Ovary (tissue), 9 donors: Measurements from ENCODE around the gene KRTAP5-6. TPM values are rescaled to one million over a fixed set of nuclear protein-coding genes. Genes with fewer than 3 reads are reported as not detected.

Experiments
- DNase-seq, 5 donors: peaks; one replicate each; pipeline ENCODE4 v3.0.0-alpha.2; 2019 to 2020
- H3K27ac ChIP-seq, 2 donors: fragments of 200-600 bp; one replicate each; pipeline versions ENCODE4 v1.5.1 to v1.8.0; 2019 to 2022
- H3K27me3 ChIP-seq: fragments of 200-600 bp; one replicate; pipeline ENCODE4 v1.8.0; 2022
- H3K36me3 ChIP-seq: fragments of 200-600 bp; sonication (generic); one replicate; pipeline ENCODE4 v1.5.1; 2019
- H3K4me1 ChIP-seq: one replicate; pipeline ENCODE4 v1.8.1; 2013; ENCODE audit warnings: mild to moderate bottlenecking, moderate library complexity; ENCODE audit not compliant: insufficient read depth
- H3K4me3 ChIP-seq: fragments of 200-600 bp; sonication (generic); one replicate; pipeline ENCODE4 v1.5.1; 2017
- H3K9me3 ChIP-seq, 2 donors: fragments of 200-600 bp in 1 of 2; sonication (generic) in 1 of 2; one replicate each; pipeline versions ENCODE4 v1.5.1 to v1.8.1; 2013 to 2019; ENCODE audit warnings: mild to moderate bottlenecking in 1 of 2, moderate library complexity in 1 of 2
- EP300 ChIP-seq: sonication (generic); formaldehyde crosslinking; IDR thresholded peaks from one replicate; pipeline ENCODE4 v1.6.1; 2017; ENCODE audit warnings: antibody characterized with exemption
- POLR2A ChIP-seq: fragments of 450-650 bp; IDR thresholded peaks from one replicate; pipeline ENCODE4 v1.6.1; 2017; ENCODE audit warnings: antibody characterized with exemption, mild to moderate bottlenecking, moderate library complexity
- WGBS, 3 donors: extraction: QIAGEN DNeasy Blood & Tissue Kit in 1 of 3; methylation state at CpG; one replicate each; pipeline versions ENCODE4 v1.1.5 to v1.1.7; 2013 to 2017; 5-methylcytosine and 5-hydroxymethylcytosine counted together
- intact Hi-C, 4 donors: fragments of 100-400 bp; cut with DNase I; formaldehyde crosslinking; loops; one replicate each; pipeline versions ENCODE4 v1.11.0 to v1.15.1; 2022 to 2023
- polyA plus RNA-seq, 2 donors: library from polyadenylated mRNA; stranded (reverse); fragments of 200-250 nt in 1 of 2; fragments of 350-450 nt in 1 of 2; fragmentation: Illumina TruSeq in 1 of 2; extraction: RNeasy Lipid Tissue Mini Kit (QIAGEN cat#74804) in 1 of 2; gene quantifications; one replicate each; pipeline ENCODE4 v1.2.3, GENCODE V29; 2013 to 2014
- total RNA-seq, 7 donors: library from RNA; depleted of rRNA in 2 of 7; stranded (reverse); fragments of >200 nt in 2 of 7; fragmentation: NEBNext Ultra II Directional in 3 of 7; extraction: Animal tissue kit (Norgen Biotek cat#: 25700) in 3 of 7; gene quantifications; one replicate each; pipeline versions ENCODE4 v1.1.0 to v1.2.4, GENCODE V29; 2016 to 2023
- TF ChIP-seq, protein P1 (sequence below), 3 donors: fragments of 450-650 bp in 2 of 3; fragments of 200-600 bp in 1 of 3; IDR thresholded peaks; one replicate each; pipeline versions ENCODE4 v1.5.1 to v1.8.0; 2016 to 2022; ENCODE audit warnings: antibody characterized with exemption in 3 of 3, mild to moderate bottlenecking in 1 of 3
- donor health status: DM: no; HTN: no; CAD: no; lungs with moderate emphysema.
- donor health status: DM: no; HTN: no; CAD: no.
- donor health status: Bipolar disorder and iron deficiency.
- donor health status: DM: yes; HTN: yes; CAD: no.
- donor health status: DM: no; HTN: no; CAD: no.
- donor health status: DM: yes; HTN: yes; CAD: no.

The KRTAP5-6 gene
- total and polyA plus RNA-seq, 9 donors = not detected

DNA sequence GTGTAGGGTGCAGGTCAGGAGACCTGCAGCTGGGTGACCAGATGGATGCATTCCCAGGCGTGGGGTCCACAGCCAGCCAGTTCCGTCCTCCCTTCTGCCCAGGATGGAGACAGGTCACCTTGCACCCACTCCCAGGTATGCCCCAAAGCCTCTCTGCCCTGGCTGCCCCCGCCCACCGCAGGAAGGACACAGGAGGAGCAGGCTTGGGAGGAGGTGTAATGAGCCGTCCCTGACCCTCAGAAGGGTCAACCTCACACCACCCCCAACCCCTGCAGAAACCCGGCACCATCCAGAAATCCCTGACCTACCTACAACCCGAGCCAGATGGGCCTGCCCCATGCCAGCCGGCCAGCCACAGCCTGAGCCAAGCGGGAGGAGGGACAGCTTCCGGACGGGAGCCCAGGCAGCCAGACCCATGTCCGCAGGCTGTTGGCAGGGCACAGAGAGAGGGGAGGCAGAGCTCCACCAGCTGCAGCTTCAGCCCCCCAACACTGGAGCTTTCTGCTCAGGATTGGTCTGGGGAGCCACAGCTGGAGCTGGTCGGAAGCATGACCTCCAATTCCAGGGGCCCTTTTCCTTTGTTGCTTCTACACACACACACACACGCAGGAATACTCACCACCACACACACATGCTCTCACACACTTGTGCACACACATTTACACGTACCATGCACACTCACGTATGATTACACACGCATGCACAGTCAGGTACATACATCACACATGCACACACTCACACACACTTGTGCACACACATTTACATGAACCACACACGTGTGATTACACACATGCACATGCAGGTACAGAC lies 48.1 kb downstream of the KRTAP5-6 start:
- TF ChIP-seq EP300 = no peak
- no peak for TF ChIP-seq POLR2A
- TF ChIP-seq, protein P1, sequence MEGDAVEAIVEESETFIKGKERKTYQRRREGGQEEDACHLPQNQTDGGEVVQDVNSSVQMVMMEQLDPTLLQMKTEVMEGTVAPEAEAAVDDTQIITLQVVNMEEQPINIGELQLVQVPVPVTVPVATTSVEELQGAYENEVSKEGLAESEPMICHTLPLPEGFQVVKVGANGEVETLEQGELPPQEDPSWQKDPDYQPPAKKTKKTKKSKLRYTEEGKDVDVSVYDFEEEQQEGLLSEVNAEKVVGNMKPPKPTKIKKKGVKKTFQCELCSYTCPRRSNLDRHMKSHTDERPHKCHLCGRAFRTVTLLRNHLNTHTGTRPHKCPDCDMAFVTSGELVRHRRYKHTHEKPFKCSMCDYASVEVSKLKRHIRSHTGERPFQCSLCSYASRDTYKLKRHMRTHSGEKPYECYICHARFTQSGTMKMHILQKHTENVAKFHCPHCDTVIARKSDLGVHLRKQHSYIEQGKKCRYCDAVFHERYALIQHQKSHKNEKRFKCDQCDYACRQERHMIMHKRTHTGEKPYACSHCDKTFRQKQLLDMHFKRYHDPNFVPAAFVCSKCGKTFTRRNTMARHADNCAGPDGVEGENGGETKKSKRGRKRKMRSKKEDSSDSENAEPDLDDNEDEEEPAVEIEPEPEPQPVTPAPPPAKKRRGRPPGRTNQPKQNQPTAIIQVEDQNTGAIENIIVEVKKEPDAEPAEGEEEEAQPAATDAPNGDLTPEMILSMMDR (IDR thresholded peaks at IDR 0.05) = no peak
- H3K36me3 ChIP-seq = no peaks in the 10 kb centered on the region
- no peak overlapping the region for H3K27ac ChIP-seq
- intact Hi-C loops = no loop called here
- no peaks in the 10 kb centered on the region for H3K9me3 ChIP-seq
- DNase-seq = no peak
- H3K27me3 ChIP-seq = no peaks in the 10 kb centered on the region
- peaks cover 3% of the 10 kb centered on the region for H3K4me1 ChIP-seq
- H3K4me3 ChIP-seq = no peak overlapping the region
- WGBS, 3 donors = 41 to 56% (median 41%) methylated on average over 18 of the region's 18 CpGs

DNA sequence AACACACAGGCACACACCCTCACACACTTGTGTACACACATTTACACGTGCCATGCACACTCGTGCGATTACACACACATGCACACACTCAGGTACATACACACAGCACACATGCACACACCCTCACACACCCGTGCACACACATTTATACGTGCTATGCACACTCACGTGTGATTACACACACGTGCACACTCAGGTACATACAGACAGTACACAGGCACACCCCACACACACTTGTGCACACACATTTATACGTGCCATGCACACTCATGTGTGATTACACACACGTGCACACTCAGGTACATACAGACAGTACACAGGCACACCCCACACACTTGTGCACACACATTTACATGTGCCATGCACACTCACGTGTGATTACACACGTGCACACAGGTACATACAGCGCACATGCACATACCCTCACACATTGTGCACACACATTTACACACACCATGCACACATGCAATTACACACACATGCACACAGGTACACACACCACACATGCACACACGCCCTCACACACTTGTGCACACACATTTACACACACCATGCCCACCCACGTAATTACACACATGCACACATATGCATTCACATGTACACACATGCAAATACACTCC lies 48.8 kb downstream of the KRTAP5-6 start:
- Histone ChIP-seq H3K36me3 (no peaks in the 10 kb centered on the region), H3K27ac (no peak overlapping the region), H3K27me3 (no peaks in the 10 kb centered on the region), H3K4me3 (no peak overlapping the region), H3K9me3 (no peaks in the 10 kb centered on the region), H3K4me1 (peaks cover 5% of the 10 kb centered on the region)
- WGBS, 3 donors = 90 to 92% (median 92%) methylated on average over 14 of the region's 14 CpGs
- no peak for TF ChIP-seq POLR2A
- TF ChIP-seq, protein P1 (IDR thresholded peaks at IDR 0.05) = no peak
- intact Hi-C loops = no loop called here
- DNase-seq = no peak

DNA sequence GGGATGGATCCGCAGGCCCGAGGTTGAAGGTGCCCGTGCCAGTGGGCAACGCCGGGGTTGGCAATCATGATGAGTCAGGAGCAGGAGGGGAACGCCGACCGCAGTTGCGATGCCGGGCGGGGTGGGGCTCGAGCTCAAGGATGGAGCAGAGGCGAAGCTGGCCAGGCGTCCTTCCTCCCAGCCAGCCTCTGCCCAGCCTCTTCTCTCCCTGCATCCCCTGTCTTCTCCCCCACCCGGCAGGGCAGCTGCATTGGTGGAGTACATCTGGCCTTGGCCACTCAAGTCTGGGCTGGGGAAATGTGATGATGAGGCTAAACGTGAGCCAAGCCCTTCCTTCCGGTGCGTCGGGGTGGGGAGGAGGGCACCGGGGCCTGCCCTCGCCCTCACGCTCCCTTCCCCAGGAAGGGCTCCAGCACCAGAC lies 49.5 kb downstream of the KRTAP5-6 start:
- intact Hi-C loops = no loop called here
- H3K27me3 ChIP-seq = no peaks in the 10 kb centered on the region
- no peaks in the 10 kb centered on the region for H3K9me3 ChIP-seq
- 73 to 79% (median 74%) methylated on average over 22 of the region's 22 CpGs for WGBS, 3 donors
- TF ChIP-seq POLR2A = no peak
- no peak for TF ChIP-seq EP300
- TF ChIP-seq, protein P1 (IDR thresholded peaks at IDR 0.05) = no peak
- no peak for DNase-seq
- no peaks in the 10 kb centered on the region for H3K36me3 ChIP-seq
- no peak overlapping the region for H3K27ac ChIP-seq
- H3K4me1 ChIP-seq = peaks cover 6% of the 10 kb centered on the region
- no peak overlapping the region for H3K4me3 ChIP-seq

DNA sequence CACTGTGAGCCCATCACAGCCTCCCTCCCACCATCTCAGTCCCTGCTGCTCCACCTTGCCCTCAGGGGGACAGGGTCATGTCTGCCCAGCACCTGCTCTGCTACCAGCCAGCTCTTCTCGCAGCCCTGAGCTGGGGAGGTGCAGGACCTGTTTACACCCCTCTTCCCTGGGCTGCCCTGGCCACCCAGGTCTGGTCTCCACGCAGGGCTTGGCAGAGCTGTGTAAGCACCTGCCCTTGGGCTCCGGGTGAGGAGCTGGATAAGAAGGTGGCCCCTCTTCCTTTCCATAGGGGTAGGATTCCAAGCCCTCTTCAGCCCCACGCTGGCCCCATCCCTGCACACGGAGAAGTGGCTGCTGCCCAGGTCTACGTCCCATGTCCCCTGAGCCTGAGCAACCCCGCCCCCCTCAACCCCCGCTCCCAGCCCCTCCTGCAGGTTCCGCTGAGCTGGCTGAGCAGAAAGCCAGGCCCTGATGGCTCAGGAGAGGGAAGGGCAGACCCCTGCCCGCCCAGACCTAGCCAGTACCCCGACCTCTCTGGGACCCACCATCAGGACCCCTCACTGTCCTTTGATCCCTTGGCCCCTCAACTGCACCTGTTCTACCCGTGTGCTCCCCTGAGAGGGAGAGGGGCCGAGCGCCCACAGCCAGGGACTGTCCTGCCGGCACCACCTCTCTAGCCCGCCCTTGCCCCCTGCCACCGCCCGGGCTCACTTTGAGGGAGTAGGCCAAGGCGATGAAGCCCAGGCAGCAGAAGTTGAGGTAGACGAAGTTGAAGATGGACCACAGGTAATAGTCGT lies 50.2 kb downstream of the KRTAP5-6 start:
- no peak overlapping the region for H3K27ac ChIP-seq
- H3K27me3 ChIP-seq = no peaks in the 10 kb centered on the region
- DNase-seq = no peak
- no peak overlapping the region for H3K4me3 ChIP-seq
- 85 to 91% (median 90%) methylated on average over 20 to 21 of the region's 21 CpGs for WGBS, 3 donors
- H3K36me3 ChIP-seq = no peaks in the 10 kb centered on the region
- intact Hi-C loops = no loop called here
- H3K9me3 ChIP-seq = no peaks in the 10 kb centered on the region
- TF ChIP-seq EP300 (no peak), POLR2A (no peak)
- TF ChIP-seq, protein P1 (IDR thresholded peaks at IDR 0.05) = no peak
- peaks cover 6% of the 10 kb centered on the region for H3K4me1 ChIP-seq
